ENCODE data around the gene CMIP.

DNA sequence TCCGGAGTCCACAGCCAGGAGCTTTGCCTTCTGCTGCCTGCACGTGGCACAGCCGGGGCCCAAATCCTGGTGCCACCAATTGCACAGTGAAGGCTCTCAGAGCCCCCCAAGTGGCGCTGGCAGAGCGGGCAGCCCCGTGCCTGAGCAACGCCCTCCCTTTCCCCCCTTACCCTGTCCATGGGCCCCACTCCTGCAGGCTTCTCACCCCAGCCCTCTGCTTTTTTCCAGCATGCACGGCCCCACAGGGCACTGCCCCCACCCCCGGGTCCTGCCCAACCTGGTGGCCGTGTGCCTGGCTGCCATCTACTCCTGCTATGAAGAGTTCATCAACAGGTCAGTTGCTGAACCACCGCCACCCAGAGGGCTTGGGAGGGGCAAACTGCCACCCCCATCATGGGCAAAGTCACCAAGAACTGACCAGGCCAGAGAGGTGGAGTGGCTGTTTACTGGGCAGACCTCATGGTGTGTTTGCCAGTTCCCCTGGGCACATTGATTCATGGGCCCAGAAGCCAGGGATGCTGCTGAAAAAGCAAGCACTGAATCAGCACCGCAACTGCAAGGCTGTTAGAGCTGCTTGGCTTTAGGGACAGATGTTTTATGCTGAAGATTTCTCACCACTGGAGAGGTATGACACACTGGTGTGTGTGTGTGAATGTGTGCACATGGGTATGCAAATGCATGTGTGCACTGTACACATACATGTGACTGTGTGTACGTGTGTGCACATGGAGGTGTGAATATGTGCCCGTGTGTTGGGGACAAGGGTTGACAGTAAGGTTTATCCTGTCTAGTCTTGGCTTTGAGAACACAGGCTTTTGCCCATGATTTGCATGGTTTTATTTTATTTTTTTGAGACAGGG, 227.4 kb downstream of the CMIP start:
- TF ChIP-seq, protein P1, sequence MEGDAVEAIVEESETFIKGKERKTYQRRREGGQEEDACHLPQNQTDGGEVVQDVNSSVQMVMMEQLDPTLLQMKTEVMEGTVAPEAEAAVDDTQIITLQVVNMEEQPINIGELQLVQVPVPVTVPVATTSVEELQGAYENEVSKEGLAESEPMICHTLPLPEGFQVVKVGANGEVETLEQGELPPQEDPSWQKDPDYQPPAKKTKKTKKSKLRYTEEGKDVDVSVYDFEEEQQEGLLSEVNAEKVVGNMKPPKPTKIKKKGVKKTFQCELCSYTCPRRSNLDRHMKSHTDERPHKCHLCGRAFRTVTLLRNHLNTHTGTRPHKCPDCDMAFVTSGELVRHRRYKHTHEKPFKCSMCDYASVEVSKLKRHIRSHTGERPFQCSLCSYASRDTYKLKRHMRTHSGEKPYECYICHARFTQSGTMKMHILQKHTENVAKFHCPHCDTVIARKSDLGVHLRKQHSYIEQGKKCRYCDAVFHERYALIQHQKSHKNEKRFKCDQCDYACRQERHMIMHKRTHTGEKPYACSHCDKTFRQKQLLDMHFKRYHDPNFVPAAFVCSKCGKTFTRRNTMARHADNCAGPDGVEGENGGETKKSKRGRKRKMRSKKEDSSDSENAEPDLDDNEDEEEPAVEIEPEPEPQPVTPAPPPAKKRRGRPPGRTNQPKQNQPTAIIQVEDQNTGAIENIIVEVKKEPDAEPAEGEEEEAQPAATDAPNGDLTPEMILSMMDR (IDR thresholded peaks at IDR 0.05): no peak
- TF ChIP-seq POLR2A (IDR thresholded peaks at IDR 0.05): no peak

All from Peyer's patch (tissue), 4 donors.